Activated gamma-delta T cell treated with Interleukin-2 at 50 U/mL for 16 hours (primary cell): ENCODE data around the gene RAET1E.
A peak's percentile ranks its signal among the peaks of the same experiment; 100 is the strongest.
"Not testable (repeated sequence)": the region's sequence is repeated elsewhere in the genome, so short reads cannot be mapped to it uniquely, and the experiment has no call there.

Experiments
- DNase-seq: peaks from one replicate; pipeline ENCODE4 v3.0.0-alpha.2; 2020

Gene RAET1E

GRCh38 chr6:149908480-149908879 lies 10.6 kb upstream of the RAET1E start:
- not testable (repeated sequence) for DNase-seq

- no peak for DNase-seq
These were observed 9.4 kb upstream of the RAET1E start for GRCh38 chr6:149907317-149907716.

GRCh38 chr6:149906405-149906804 lies 8.5 kb upstream of the RAET1E start:
- DNase-seq = no peak

GRCh38 chr6:149905911-149906371 lies 8.0 kb upstream of the RAET1E start:
- no peak for DNase-seq

DNA sequence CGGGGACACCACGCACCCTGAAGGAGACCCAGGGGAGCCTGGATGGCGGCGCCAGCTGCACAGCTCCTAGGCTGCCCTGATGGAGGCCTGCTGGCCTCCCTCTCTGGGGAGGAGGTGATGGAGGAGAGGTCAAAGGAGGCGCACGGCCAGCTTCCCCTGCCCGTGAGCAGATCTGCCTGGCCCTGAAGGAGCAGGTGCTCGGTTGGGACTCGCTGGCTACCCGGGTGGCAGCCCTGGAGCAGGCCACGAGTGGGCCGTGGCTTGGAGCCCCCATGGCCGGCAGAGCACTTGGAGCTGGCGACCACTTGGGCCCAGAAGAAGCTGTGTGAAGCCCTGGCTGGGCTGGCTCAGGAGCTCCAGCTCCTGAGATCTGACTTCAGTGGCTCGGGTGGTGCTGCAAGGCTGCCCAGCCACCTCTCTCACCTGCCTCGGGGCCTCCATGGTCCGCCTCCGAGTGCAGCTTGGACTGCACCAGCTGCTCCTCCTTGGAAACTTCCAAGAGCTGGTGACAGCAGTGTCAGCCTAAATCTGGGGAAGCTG lies 7.5 kb upstream of the RAET1E start:
- DNase-seq = no peak

- DNase-seq = no peak
These were observed 6.9 kb upstream of the RAET1E start for GRCh38 chr6:149904661-149905370.

DNA sequence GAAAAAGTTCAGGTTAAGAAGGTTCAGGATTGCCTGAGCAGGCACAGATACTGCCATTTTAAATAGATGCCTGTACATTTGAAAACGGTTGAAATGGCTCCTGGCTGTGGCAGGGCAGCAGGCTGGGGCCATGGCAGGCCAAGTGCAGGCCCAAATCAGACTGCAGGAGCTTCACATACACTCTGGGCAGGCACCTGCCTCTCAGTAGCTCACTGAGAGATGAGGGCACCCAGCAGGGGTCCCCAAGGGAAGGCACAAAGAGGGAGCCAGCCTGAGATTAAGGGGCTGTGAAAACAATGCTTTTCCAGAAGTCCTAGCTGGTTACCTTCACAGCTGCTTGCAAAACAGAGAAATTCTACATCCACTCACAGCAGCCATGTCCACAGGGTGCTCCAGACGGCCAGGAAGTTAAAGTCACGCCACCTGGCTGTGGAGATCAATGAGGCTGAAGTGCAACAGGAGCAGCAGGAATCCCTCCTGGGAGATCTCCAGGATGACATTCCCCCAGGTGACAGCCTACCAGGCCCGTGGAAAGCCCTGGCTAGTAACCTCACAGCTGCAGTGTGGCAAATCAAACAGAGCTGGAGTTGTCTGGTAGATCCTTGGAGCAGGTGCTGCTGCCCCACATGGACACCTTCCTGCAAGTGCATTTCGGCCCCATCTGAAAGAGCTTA lies 6.2 kb upstream of the RAET1E start:
- DNase-seq = no peak

GRCh38 chr6:149901444-149902140 lies 3.7 kb upstream of the RAET1E start:
- DNase-seq = no peak

GRCh38 chr6:149900620-149901443 lies 2.9 kb upstream of the RAET1E start:
- no peak for DNase-seq

GRCh38 chr6:149899926-149900619 lies 2.2 kb upstream of the RAET1E start:
- no peak for DNase-seq

DNA sequence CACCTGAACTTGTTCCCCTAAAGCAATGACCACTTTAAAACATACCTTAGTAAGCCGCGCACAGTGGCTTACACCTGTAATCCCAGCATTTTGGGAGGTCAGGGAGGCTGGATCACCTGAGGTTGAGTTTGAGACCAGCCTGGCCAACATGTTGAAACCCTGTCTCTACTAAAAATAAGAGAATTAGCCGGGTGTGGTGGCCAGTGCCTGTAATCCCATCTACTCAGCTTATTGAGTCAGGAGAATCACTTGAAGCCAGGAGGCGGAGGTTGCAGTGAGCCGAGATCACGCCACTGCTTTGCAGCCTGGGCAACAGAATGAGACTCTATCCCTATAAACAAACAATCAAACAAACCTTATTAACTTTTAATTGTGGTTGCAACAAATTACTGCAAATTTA lies 1.6 kb upstream of the RAET1E start:
- DNase-seq = no peak

- no peak for DNase-seq
These were observed 1.1 kb upstream of the RAET1E start for GRCh38 chr6:149898966-149899365.

DNA sequence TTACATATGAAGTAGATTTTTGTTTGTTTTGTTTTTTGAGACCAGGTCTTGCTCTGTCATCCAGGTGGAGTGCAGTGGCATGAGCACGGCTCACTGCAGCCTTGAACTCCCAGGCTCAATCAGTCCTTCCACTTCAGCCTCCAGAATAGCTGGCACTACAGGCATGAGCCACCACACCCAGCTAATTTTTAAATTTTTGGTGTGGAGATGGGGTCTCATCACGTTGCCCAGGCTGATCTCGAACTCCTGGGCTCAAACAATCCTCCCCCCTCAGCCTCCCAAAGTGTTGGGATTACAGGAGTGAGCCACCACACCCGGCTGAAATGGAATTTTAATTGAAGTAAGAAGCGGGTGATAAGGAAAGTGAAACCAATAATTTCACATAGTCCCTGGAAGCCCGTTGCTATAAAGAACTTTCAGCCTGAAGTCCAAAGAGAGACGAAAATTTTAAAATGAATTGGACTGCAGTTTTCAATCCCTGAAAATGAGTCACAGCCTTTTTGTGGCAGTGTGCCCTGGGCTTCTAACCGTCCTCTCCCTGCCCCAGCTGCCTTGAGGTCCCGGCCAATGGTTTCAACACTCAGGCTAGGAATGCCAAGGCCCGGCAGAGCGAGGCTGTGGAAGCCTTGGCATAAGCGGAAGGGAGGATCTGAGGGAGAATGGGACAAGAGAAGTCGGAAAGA lies 757 bp downstream of the RAET1E start:
- DNase-seq = no peak

GRCh38 chr6:149896491-149896890 lies 1.4 kb downstream of the RAET1E start:
- DNase-seq = no peak

DNA sequence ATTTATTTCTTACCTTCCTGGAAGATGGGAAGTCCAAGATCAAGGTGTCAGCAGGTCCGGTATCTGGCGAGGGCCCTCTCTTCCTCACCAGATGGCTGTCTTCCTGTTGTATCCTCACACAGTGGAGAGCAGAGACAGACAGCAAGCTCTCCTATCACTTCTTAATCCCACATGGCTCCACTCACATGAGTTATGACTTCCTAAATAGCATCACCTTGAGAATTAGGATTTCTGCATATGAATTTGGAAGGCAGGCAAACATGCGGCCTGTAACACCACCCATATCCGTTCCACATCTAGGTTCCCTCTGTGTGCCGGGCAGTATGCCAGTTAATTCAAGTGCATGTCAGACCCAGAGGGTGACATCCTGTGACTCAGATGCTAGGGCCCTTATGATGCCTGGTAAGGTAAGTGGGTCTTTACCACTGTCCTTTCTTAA lies 2.1 kb downstream of the RAET1E start:
- DNase-seq = peak; percentile 52

- no peak for DNase-seq
These were observed 2.8 kb downstream of the RAET1E start for GRCh38 chr6:149895048-149895590.

DNA sequence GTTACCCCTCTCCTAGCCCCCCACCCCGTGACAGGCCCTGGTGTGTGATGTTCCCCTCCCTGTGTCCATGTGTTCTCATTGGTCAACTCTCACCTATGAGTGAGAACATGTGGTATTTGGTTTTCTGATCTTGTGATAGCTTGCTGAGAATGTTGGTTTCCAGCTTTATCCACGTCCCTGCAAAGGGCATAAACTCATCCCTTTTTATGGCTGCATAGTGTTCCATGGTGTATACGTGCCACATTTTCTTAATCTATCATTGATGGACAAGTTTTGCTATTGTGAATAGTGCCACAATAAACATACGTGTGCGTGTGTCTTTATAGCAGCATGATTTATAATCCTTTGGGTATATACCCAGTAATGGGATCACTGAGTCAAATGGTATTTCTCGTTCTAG lies 6.0 kb downstream of the RAET1E start:
- DNase-seq = not testable (repeated sequence)

DNA sequence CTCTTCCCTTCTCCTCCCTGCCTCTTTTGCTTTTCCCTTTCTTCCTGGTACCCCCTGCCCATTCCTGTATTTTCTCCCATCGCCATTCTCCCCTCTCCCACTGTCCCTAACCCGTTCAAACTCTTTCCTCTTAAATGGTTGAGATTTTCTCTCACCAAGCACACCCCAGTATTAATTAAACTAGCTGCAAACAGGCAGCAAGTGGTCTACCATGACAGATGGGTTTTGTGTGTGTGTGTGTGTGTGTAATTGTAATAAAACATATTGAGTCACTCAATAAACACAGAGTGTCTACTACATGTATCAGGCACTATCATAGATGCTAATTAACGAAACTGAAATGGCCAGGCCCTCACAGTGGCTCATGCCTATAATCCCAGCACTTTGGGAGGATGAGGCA lies 6.7 kb downstream of the RAET1E start:
- DNase-seq = no peak

DNA sequence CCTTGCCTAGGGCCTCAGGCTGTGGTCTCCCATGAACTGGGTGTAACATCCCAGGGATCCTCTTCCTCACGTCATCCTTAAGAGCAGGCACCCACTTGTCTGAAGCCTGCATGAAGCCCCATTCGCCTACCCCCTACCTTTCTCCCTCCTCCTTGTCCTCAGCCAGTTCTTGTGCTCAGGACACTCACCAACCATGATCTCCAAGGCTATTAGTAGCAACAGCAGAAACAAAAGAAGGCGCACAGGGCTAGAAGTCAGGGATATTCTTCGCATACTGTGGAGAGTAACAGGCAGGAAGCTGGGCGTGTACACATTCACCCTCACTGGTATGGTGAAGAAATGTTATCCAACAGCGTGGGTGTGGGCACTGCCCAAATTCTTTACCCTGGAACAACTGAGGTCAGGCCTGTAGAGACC lies 7.3 kb downstream of the RAET1E start:
- DNase-seq = no peak

DNA sequence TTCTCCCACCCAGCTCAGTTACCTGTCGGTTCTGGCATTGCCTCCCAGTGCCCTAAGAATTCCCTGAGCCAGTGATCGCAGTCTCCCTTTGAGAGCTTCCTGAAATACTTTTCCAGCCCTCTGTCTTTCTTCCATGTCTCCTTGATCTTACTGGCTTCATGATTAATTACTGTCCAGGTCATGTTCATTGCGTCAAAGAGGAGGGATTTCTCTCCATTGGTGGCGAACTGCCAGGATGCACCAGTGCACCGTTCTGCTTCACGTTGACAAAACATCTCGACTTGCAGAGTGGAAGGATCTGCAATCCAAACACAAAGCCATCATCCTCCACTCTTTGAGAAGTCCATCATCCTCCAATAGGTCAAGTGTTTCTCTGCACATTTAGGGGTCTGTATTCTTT lies 8.6 kb downstream of the RAET1E start:
- no peak for DNase-seq

DNA sequence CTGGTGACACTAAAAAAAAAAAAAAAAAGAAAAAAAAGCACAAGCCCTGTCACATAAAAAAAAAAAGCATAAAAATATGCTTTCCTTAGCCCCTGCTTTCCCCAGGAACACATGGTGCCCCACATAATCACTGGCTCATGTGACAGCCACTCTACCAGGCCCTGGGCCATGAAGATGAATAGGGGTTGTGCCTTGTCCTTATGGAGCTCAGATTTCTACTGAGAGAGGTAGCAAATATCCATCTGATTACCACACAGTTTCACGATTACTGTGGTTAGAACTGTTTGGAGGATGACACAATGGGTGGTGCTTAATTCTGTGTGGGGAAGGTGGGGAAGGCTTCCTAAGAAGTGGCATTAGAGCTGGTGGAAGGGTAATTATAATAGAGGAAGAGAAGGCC lies 9.3 kb downstream of the RAET1E start:
- DNase-seq = no peak
